Ishikawa (cell line): ENCODE data around the gene OSBPL6.

Experiments
- EP300 ChIP-seq: IDR thresholded peaks from 2 replicates; pipeline ENCODE4 v1.6.1; 2012; ENCODE audit warnings: borderline replicate concordance
- MAX ChIP-seq: IDR thresholded peaks from 2 replicates; pipeline ENCODE4 v1.6.1; 2012
- NFIC ChIP-seq: IDR thresholded peaks from 2 replicates; pipeline ENCODE4 v1.6.1; 2012
- REST ChIP-seq: IDR thresholded peaks from 2 replicates; pipeline ENCODE4 v1.6.1; 2012; ENCODE audit warnings: low read depth, mild to moderate bottlenecking
- TCF12 ChIP-seq: IDR thresholded peaks from 2 replicates; pipeline ENCODE4 v1.6.1; 2012; ENCODE audit warnings: low read depth
- YY1 ChIP-seq: IDR thresholded peaks from 2 replicates; pipeline ENCODE4 v1.6.1; 2012; ENCODE audit warnings: low read depth

GRCh38 chr2:178383718-178384117 is 189.4 kb downstream of the OSBPL6 start:
- no peak for TF ChIP-seq EP300
- TF ChIP-seq TCF12, result no peak
- no peak for TF ChIP-seq YY1
- no peak for TF ChIP-seq REST
- no peak for TF ChIP-seq NFIC
- TF ChIP-seq MAX, result no peak
